HCT116 (cell line): ENCODE results near the gene FAM9B. TPM values are rescaled to one million over a fixed set of nuclear protein-coding genes. Genes with fewer than 3 reads are reported as not detected.

ENCODE experiments used
- ATAC-seq: fragments of 200-7000 bp; cut with Tn5 transposase; 2 replicates; pipeline ENCODE4 v1.9.1; 2020; ENCODE audit warnings: mild to moderate bottlenecking, moderate library complexity
- BruUV-seq: library from RNA; stranded (reverse); fragments of 400-500 nt; replicated peaks from 2 replicates; lab custom pipeline; 2021; lab: Mats Ljungman, UMichigan
- CTCF ChIA-PET: fragments of 300-600 bp; sonication (Branson Sonifier 250); formaldehyde crosslinking; loops from one replicate; lab custom pipeline; 2021; ENCODE audit warnings: antibody characterized with exemption; lab: Charles Lee
- POLR2A ChIA-PET: fragments of 300-600, 350-600 bp; sonication (Branson Sonifier 250); formaldehyde crosslinking; loops from one replicate; lab custom pipeline; 2021; ENCODE audit warnings: antibody characterized with exemption; lab: Charles Lee
- RAD21 ChIA-PET, 2 experiments: fragments of 300-600 bp; sonication (Branson Sonifier 250); formaldehyde crosslinking; loops; one replicate each; lab custom pipeline; 2023; ENCODE audit warnings: low total read pairs in 2 of 2; ENCODE audit not compliant: uncharacterized antibody in 2 of 2, unreplicated experiment in 2 of 2, low non-redundant PET in 1 of 2; lab: Charles Lee
- DNase-seq: peaks from one replicate; pipeline ENCODE4 v3.0.0-alpha.2; 2010; ENCODE audit warnings: low read depth, low spot score
- H2AFZ ChIP-seq: fragments of 200-600 bp; shearing (Covaris generic), sonication (generic); 2 replicates; pipeline ENCODE4 v1.6.1; 2017; ENCODE audit warnings: low read depth, mixed run types, mixed read lengths, antibody characterized with exemption, low read length; ENCODE audit not compliant: poor library complexity, severe bottlenecking
- H3K27ac ChIP-seq: 2 replicates; pipeline ENCODE4 v1.5.1; 2012; ENCODE audit warnings: low read depth, low read length
- H3K27me3 ChIP-seq: fragments of 200-600 bp; sonication (generic); 2 replicates; pipeline ENCODE4 v1.6.1; 2016; ENCODE audit warnings: mixed run types, low read length, mixed read lengths; ENCODE audit not compliant: insufficient read depth
- H3K36me3 ChIP-seq, 2 experiments: fragments of 200-500 bp in 1 of 2; fragments of 200-600 bp in 1 of 2; sonication (Bioruptor generic) in 1 of 2; sonication (generic) in 1 of 2; 2 replicates each; pipeline versions ENCODE4 v1.5.1 to v1.6.1; 2014 to 2016; ENCODE audit warnings: low read length in 2 of 2, inconsistent platforms in 1 of 2, mixed read lengths in 1 of 2, mixed run types in 1 of 2; ENCODE audit not compliant: insufficient read depth in 2 of 2, control insufficient read depth in 1 of 2
- H3K4me1 ChIP-seq, 2 experiments: fragments of 200-600 bp in 1 of 2; sonication (generic) in 1 of 2; 2 replicates each; pipeline versions ENCODE4 v1.5.1 to v1.6.1; 2012 to 2017; ENCODE audit warnings: low read length in 2 of 2, inconsistent platforms in 1 of 2, mild to moderate bottlenecking in 1 of 2, mixed read lengths in 1 of 2, mixed run types in 1 of 2, moderate library complexity in 1 of 2; ENCODE audit not compliant: insufficient read depth in 2 of 2, control insufficient read depth in 1 of 2
- H3K4me2 ChIP-seq: fragments of 200-600 bp; sonication (generic); 2 replicates; pipeline ENCODE4 v1.6.1; 2017; ENCODE audit warnings: mixed run types, low read length, mixed read lengths
- H3K4me3 ChIP-seq, 2 experiments: fragments of 200-600 bp in 1 of 2; sonication (generic) in 1 of 2; replicated peaks in 1 of 2; 2 replicates each; pipeline ENCODE4 v1.5.1; 2011 to 2016; ENCODE audit warnings: low read length in 2 of 2, control low read depth in 1 of 2, low read depth in 1 of 2, mild to moderate bottlenecking in 1 of 2, mixed read lengths in 1 of 2, mixed run types in 1 of 2
- H3K79me2 ChIP-seq: fragments of 200-600 bp; sonication (generic); 2 replicates; pipeline ENCODE4 v1.6.1; 2017; ENCODE audit warnings: mild to moderate bottlenecking, mixed run types, low read length, moderate library complexity, mixed read lengths; ENCODE audit not compliant: insufficient read depth
- H3K9ac ChIP-seq: fragments of 200-600 bp; sonication (generic); 2 replicates; pipeline ENCODE4 v1.6.1; 2016; ENCODE audit warnings: low read length, mixed read lengths
- H3K9me2 ChIP-seq: fragments of 200-600 bp; sonication (generic), shearing (Covaris generic); 2 replicates; pipeline ENCODE4 v1.6.1; 2017; ENCODE audit warnings: mixed run types, mild to moderate bottlenecking, moderate library complexity; ENCODE audit not compliant: insufficient read depth
- H3K9me3 ChIP-seq, 2 experiments: fragments of 200-500 bp in 1 of 2; fragments of 200-600 bp in 1 of 2; sonication (Bioruptor generic) in 1 of 2; sonication (generic) in 1 of 2; 2 replicates each; pipeline ENCODE4 v1.6.1; 2014 to 2017; ENCODE audit warnings: low read length in 2 of 2, mixed read lengths in 2 of 2, inconsistent platforms in 1 of 2, low read depth in 1 of 2, mild to moderate bottlenecking in 1 of 2, mixed run types in 1 of 2, moderate library complexity in 1 of 2; ENCODE audit not compliant: control insufficient read depth in 1 of 2, insufficient read depth in 1 of 2
- H4K20me1 ChIP-seq: fragments of 200-600 bp; sonication (generic), shearing (Covaris generic); 2 replicates; pipeline ENCODE4 v1.6.1; 2017; ENCODE audit warnings: mixed run types, mild to moderate bottlenecking, moderate library complexity; ENCODE audit not compliant: insufficient read depth
- CEBPB ChIP-seq: IDR thresholded peaks from 2 replicates; pipeline ENCODE4 v1.6.1; 2012; ENCODE audit warnings: low read depth
- CTCF ChIP-seq, 3 experiments: fragments of 200-600 bp in 1 of 3; sonication (generic) in 1 of 3; IDR thresholded peaks in 2 of 3; conservative IDR thresholded peaks in 1 of 3; 2 replicates each; pipeline ENCODE4 v1.5.1; 2012 to 2017; ENCODE audit warnings: low read depth in 2 of 3, low read length in 2 of 3, antibody characterized with exemption in 1 of 3, borderline replicate concordance in 1 of 3, control low read depth in 1 of 3, mild to moderate bottlenecking in 1 of 3, mixed read lengths in 1 of 3, mixed run types in 1 of 3, moderate library complexity in 1 of 3; ENCODE audit not compliant: insufficient read depth in 1 of 3
- EGR1 ChIP-seq: IDR thresholded peaks from 2 replicates; pipeline ENCODE4 v1.6.1; 2012; ENCODE audit warnings: low read depth
- EZH2phosphoT487 ChIP-seq: fragments of 200-600 bp; IDR thresholded peaks from 2 replicates; pipeline ENCODE4 v1.6.1; 2018; ENCODE audit warnings: antibody characterized with exemption, borderline replicate concordance
- POLR2A ChIP-seq: IDR thresholded peaks from 2 replicates; pipeline ENCODE4 v1.7.0; 2011; ENCODE audit warnings: borderline replicate concordance; ENCODE audit not compliant: insufficient read depth, insufficient read length; ENCODE audit errors: extremely low read depth
- POLR2AphosphoS5 ChIP-seq: IDR thresholded peaks from 2 replicates; pipeline ENCODE4 v1.6.1; 2011; ENCODE audit warnings: mild to moderate bottlenecking, low read depth, low read length, moderate library complexity
- RAD21 ChIP-seq: IDR thresholded peaks from 2 replicates; pipeline ENCODE4 v1.6.1; 2012; ENCODE audit warnings: low read depth, mild to moderate bottlenecking
- REST ChIP-seq: IDR thresholded peaks from 2 replicates; pipeline ENCODE4 v1.6.1; 2012; ENCODE audit warnings: low read depth
- YY1 ChIP-seq: IDR thresholded peaks from 2 replicates; pipeline ENCODE4 v1.6.1; 2011; ENCODE audit warnings: low read length, low read depth, moderate library complexity, mild to moderate bottlenecking; ENCODE audit not compliant: insufficient replicate concordance; ENCODE audit errors: extremely low read depth
- ZBTB33 ChIP-seq: IDR thresholded peaks from 2 replicates; pipeline ENCODE4 v1.6.1; 2011; ENCODE audit warnings: mild to moderate bottlenecking, low read length, moderate library complexity; ENCODE audit not compliant: insufficient replicate concordance; ENCODE audit errors: extremely low read depth
- ZFX ChIP-seq: fragments of 450-650 bp; IDR thresholded peaks from 2 replicates; pipeline ENCODE4 v1.6.1; 2017
- intact Hi-C: fragments of 100-400 bp; cut with micrococcal nuclease; formaldehyde crosslinking; loops from 2 replicates; pipeline ENCODE4 v1.10.0; 2022
- total RNA-seq: library from RNA; stranded (reverse); gene quantifications from one replicate; pipeline ENCODE4 v1.2.1, GENCODE V29; 2021; ENCODE audit not compliant: unreplicated experiment
- TF ChIP-seq, protein P1 (sequence below): IDR thresholded peaks from 2 replicates; pipeline ENCODE4 v1.6.1; 2012

FAM9B gene
- total RNA-seq, 1 experiment from 2014 or later = not detected

DNA sequence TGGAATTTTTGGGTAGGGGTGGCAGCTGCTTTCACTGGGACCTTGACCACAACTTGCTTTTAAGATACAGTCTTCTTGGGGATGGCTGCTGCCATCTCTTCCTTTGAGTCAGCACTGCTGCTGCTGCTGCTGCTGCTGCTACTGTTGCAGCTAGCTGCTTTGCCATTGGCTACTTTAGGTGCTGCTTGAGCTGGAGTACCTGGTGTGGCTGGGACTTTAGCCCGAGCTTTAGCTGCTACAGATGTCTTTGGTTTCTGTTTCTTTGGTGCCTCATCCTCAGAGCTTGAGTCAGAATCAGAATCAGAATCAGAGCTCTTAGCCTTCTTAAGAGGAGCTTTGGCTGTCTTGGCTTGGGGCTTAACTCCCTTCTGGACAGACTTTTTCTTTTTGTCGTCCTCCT lies 52.2 kb downstream of the FAM9B start:
- CTCF ChIA-PET = no interaction called here
- H3K9me2 ChIP-seq = no peaks in the 10 kb centered on the region
- H3K9me3 ChIP-seq = no peaks in the 10 kb centered on the region
- H3K4me1 ChIP-seq = no peaks in the 10 kb centered on the region
- H3K36me3 ChIP-seq = no peaks in the 10 kb centered on the region
- no peaks in the 10 kb centered on the region for H4K20me1 ChIP-seq
- H3K4me2 ChIP-seq = no peak overlapping the region
- H3K4me3 ChIP-seq = no peak overlapping the region
- BruUV-seq = no TSS peak
- H3K9ac ChIP-seq = no peak overlapping the region
- H3K27me3 ChIP-seq = no peaks in the 10 kb centered on the region
- H3K79me2 ChIP-seq = no peaks in the 10 kb centered on the region
- POLR2A ChIA-PET = no interaction called here
- H3K27ac ChIP-seq = no peak overlapping the region
- RAD21 ChIA-PET = no interaction called here
- ATAC-seq (no peak), DNase-seq (no peak)
- intact Hi-C loops = no loop called here
- TF ChIP-seq EZH2phosphoT487 = no peak
- TF ChIP-seq, protein P1, sequence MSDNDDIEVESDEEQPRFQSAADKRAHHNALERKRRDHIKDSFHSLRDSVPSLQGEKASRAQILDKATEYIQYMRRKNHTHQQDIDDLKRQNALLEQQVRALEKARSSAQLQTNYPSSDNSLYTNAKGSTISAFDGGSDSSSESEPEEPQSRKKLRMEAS = no peak
- TF ChIP-seq ZBTB33 = no peak
- no peak for TF ChIP-seq ZFX
- TF ChIP-seq, all 23 proteins: peak for 0
- no peak overlapping the region for H2AFZ ChIP-seq

- no peak overlapping the region for H2AFZ ChIP-seq
- no peak overlapping the region for H3K27ac ChIP-seq
- no peak overlapping the region for H3K9ac ChIP-seq
- ATAC-seq = no peak
- no peaks in the 10 kb centered on the region for H3K9me2 ChIP-seq
- ChIA-PET POLR2A (no interaction called here), CTCF (no interaction called here), RAD21 (no interaction called here)
- H3K27me3 ChIP-seq = no peaks in the 10 kb centered on the region
- BruUV-seq = no TSS peak
- no peak for DNase-seq
- H3K79me2 ChIP-seq = no peaks in the 10 kb centered on the region
- no peaks in the 10 kb centered on the region for H3K4me1 ChIP-seq
- H4K20me1 ChIP-seq = no peaks in the 10 kb centered on the region
- no peak overlapping the region for H3K4me3 ChIP-seq
- no peaks in the 10 kb centered on the region for H3K36me3 ChIP-seq
- intact Hi-C loops = no loop called here
- H3K9me3 ChIP-seq = no peaks in the 10 kb centered on the region
- H3K4me2 ChIP-seq = no peak overlapping the region
- TF ChIP-seq YY1 (no peak), REST (no peak), POLR2A (no peak), POLR2AphosphoS5 (no peak), CEBPB (no peak), EGR1 (no peak), EZH2phosphoT487 (no peak), RAD21 (no peak), CTCF (IDR thresholded peaks at IDR 0.05 in 2 of 3, conservative IDR thresholded peaks at IDR 0.05 in 1 of 3; ENCODE audit: borderline replicate concordance in 1 of 3, insufficient read depth in 1 of 3, low read depth in 2 of 3, low read length in 2 of 3) (no peak)
- TF ChIP-seq, protein P1 = no peak
Observed at GRCh38 chrX:8980756-8981155, 53.2 kb downstream of the FAM9B start.
